ENCODE data around the gene BRCA1.
"Not testable (repeated sequence)": the region's sequence is repeated elsewhere in the genome, so short reads cannot be mapped to it uniquely, and the experiment has no call there.

The BRCA1 gene

DNA sequence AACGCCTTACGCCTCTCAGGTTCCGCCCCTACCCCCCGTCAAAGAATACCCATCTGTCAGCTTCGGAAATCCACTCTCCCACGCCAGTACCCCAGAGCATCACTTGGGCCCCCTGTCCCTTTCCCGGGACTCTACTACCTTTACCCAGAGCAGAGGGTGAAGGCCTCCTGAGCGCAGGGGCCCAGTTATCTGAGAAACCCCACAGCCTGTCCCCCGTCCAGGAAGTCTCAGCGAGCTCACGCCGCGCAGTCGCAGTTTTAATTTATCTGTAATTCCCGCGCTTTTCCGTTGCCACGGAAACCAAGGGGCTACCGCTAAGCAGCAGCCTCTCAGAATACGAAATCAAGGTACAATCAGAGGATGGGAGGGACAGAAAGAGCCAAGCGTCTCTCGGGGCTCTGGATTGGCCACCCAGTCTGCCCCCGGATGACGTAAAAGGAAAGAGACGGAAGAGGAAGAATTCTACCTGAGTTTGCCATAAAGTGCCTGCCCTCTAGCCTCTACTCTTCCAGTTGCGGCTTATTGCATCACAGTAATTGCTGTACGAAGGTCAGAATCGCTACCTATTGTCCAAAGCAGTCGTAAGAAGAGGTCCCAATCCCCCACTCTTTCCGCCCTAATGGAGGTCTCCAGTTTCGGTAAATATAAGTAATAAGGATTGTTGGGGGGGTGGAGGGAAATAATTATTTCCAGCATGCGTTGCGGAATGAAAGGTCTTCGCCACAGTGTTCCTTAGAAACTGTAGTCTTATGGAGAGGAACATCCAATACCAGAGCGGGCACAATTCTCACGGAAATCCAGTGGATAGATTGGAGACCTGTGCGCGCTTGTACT is at the start of gene BRCA1:
BRCA1 (minus strand) TSS at position 232 of the 834 bp plus-strand sequence. CDS start 1,268 bp downstream, outside the sequence.
- DNase-seq = peak; percentile 91

DNA sequence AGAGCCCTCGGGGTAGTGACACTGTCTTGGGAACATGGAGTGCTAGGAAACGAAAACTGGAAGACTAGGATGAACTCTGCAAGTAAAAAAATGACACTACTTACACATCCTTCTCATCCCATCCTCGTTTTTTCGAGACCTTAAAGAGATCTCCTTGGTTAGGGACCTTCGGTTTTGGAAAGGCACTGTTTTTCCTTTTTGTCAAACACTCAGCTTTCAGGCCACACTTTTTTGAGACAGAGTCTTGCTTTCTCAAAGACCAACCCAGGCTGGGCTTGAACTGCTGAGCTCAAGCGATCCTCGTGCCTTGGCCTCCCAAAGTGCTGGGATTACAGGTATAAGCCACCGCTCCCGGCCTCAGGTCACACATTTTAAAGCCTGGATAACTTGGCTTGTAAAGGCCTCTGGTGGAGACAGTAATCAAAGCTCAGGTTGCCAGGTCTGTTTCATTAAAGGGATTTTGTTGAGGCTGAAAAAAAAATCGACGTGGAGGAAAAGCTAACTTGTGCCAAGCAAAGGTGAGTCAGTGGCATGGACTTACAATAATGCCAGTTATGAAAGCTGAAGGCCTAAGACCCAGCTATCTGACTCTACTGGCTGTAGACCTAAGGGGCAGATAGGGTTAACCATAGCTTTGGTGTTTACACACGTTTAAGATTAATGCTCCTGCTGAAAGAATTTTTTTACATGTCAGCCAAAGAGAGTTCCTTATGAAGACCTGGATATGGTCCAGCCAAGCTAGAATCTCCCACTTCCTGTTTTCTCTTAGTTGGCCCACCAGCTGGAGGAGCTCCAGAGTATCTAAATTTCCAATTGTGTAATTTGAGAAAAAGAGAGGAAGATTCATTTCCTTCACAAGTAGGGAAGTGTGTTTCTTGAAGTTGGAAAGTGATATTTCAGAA is 46.7 kb upstream of the BRCA1 start:
- no peak for DNase-seq

DNA sequence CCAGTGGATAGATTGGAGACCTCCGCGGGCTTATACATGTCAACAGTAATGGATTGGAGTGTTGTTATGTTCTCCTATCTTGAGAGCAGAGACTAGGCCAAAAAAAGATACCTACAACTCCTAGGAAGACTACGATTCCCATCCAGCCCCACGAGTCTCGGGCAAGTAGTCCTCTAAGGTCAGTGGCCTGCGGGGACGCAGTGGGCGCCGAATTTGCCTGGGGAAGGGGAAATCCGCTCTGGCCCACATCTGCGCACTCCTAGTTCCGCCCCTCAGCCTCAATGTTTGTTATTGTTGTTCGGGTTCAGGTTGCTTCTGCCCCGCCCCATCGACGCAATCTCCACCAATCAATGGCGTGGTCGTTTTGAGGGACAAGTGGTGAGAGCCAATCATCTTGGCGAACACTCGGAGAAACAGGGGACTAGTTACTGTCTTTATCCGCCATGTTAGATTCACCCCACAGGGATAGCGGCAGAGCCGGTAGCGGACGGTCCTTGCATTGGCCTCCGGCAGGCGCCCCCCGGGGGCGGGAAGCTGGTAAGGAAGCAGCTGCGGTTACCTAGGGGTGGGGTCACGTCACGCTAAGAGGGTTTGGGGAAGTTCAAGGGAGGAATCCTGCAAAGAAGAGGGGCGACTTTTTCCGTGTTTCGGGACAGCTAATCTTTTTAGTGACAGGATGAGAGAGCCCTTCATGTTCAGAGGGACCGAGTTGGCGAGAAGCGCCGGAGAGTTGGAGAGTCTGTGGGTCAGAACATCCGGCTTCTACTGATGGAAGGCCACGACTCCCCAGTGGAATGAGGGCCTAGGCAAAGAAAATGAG is 45.8 kb upstream of the BRCA1 start, which contains the start of gene NBR1:
NBR1 (plus strand) TSS at position 449 of the 820 bp plus-strand sequence. CDS start 4,586 bp downstream, outside the sequence.
- peak; percentile 92 for DNase-seq

DNA sequence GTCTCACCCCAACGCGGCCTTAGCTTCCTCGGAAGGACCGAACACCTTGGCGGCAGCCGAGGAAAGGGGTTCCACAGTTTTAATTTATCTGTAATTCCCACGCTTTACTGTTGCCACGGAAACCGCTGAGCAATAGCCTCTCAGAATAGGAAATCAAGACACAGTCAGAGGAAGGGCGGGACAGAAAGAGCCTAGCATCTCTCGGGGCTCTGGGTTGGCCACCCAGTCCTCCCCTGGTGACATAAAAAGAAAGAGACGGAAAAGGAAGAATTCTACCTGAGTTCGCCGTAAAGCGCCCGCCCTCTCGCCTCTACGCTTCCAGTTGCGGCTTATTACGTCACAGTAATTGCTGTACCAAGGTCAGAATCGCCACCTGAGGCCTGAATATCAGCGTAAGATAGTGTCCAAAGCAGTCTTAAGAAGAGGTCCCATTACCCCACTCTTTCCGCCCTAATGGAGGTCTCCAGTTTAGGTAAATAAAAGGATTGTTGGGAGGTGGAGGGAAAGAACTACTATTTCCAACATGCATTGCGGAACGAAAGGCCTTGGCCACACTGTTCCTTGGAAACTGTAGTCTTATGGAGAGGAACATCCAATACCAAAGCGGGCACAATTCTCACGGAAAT is 45.1 kb upstream of the BRCA1 start:
- peak; percentile 88 for DNase-seq

DNA sequence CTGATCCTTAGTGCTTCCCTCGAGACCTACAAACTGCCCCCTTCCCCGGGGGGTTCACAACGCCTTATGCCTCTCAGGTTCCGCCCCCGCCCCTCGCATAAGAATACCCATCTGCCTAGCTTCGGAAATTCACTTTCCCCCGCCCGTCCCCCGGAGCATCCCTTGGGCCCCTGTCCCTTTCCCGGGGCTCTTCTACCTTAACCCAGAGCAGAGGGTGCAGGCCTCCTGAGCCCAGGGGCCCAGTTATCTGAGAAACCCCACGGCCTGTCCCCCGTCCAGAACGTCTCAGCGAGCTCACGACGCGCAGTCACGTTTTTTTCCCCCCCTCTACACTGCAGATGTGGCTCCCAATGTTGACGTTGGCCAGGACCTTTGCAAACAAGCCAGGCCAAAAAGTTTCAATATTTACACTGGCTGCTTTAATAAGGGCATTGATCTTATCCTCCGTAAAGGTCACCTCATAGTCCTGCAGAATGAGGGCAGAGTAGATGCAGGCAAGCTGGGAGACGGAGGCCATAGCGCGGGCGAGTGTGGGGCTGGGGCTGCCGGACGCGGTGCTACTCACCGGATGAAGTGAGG is 44.5 kb upstream of the BRCA1 start:
- peak; percentile 16 for DNase-seq

DNA sequence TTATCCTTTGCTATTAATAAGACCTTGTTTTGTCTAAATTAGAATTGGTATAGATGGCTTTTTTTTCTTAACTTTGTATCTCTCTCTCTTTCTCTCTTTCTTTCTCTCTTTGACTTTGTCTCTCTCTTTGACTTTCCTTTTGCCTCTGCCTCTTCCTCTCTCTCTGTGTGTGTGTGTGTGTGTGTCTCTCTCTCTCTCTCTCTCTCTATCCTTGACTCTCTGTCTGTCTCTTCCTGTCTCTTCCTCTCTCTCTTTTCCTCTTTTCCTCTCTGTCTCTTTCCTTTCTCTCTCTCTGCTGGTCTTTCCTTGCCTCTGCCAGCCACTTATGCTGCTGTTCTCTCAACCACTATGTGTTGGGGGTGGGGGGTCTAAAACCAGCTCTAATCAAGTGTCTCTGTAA is 40.8 kb upstream of the BRCA1 start:
- DNase-seq = not testable (repeated sequence)

DNA sequence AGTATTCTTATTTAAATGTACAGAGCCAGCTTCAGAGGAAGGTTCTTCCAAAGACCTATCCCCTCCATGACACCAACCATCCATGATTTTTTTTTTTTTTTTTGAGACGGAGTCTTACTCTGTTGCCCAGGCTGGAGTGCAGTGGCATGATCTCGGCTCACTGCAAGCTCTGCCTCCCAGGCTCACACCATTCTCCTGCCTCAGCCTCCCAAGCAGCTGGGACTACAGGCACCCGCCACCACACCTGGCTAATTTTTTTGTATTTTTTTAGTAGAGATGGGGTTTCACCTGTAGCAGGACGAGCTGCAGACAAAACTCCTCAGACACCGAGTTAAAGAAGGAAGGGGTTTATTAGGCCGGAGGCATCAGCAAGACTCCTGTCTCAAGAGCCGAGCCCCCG is 34.8 kb upstream of the BRCA1 start:
- DNase-seq = not testable (repeated sequence)

DNA sequence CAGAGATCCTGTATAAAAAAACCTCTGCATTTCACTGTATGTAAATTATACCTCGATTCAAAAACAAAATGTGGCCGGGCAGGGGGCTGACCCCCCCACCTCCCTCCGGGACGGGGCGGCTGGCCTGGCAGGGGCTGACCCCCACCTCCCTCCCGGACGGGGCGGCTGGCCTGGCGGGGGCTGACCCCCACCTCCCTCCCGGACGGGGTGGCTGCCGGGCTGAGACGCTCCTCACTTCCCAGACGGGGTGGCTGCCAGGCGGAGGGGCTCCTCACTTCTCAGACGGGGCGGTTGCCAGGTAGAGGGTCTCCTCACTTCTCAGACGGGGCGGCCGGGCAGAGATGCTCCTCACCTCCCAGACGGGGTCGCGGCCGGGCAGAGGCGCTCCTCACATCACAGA is 34.1 kb upstream of the BRCA1 start:
- not testable (repeated sequence) for DNase-seq

DNA sequence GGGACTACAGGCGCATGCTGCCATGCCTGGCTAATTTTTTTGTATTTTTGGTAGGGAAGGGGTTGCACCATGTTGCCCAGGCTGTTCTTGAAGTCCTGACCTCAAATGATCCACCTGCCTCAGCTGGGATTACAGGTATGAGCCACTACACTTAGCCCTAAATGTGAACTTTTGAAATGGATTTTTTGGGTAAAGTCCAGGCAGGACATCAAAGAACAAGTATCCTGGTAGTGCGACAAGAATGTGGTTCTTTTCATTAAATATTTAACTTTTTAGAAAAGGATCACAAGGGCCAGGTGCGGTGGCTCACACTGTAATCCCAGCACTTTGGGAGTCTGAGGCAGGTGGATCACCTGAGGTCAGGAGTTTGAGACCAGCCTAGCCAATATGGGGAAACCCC is 30.5 kb upstream of the BRCA1 start:
- DNase-seq = no peak

DNA sequence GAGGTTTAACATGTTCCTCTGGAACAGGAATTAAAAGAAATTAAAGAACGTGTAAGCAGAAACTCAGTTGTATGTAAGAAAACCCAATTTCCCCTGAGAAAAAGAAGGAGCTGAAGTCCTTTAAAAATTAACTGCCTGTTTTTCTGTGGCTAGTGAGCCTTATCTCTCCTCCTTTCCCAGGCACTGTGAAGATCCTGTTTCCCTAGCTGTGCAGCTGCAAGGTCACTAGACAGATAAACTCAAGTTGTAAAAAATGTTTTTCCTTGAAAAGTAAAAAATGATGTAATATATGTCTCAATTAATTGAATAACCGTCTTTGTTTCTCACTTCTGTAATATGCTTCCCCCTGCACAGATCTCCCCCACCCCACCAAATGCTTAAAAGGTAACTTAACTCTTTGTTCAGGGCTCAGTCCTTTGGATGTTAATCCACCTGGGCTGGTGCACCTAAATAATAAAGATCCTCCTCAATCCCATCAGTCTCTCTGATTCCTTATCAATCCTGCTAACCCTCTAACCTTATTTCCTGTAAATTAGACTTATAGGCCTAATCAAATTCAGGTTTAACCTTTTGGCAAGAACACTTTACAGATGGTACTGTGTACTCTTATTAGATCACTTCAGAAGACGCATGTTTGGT is 28.2 kb upstream of the BRCA1 start:
- DNase-seq = not testable (repeated sequence)

DNA sequence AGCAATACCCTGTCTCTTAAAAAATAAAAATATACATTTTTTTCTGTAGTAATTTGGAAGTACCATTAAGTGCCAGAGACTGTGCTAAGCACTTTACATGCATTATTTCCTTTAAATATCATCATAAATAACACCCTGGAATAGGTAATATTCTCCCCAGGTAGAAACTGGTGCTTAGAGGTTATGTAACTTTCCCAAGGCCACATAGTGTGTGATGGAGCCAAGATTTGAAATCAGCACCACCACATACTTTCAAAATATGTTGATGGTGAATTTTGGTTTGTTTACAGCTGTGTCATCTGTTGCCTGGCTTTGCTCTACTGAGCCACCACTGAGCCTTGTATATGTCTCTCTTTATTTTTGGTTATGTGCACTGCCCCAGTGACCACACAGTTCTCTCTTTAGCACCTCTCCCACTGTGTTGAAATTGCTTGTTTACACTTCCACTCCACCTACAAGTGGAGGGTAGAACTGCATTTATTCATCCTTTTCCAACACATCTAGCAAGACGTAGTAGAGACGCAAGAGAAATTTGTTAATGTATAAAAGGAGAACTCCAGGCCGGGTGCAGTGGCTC is 26.8 kb upstream of the BRCA1 start:
- DNase-seq = no peak

DNA sequence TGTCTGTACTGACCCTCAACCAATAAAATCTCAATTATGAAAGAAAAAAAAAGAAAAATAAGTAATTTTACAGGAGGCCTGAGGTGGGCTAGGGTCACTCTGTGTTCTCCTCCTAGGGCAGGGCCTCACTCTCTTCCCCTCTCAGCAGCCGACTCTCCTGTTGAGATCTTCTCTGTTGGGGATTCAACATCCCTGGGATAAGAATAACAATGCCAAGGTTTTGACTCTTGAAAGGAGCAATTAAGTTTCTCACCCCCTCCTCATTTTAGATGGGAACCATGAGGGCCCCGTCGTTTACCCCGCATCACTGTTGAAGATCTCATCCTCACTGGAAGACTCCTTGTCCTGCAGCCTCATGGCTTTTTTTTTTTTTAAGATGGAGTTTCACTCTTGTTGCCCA is 21.5 kb upstream of the BRCA1 start:
- no peak for DNase-seq

DNA sequence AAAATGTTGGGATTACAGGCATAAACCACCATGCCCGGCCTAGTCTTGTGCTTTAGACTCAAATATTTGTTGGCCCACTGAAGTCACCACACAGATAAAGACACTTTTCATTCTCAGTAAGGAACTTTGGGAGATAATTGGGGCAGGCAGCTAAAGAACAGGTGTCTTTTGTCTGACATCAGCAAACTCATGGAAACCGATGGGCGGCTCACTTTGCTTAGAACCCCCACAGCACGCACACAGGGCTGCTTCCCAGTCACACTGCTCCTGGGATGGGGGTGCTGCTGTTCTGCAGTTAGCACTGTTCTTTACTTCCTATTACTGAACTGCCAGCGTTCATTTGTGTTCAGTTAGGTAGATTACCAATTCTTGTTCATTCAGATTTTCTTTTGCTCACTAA is 18.0 kb upstream of the BRCA1 start:
- no peak for DNase-seq

DNA sequence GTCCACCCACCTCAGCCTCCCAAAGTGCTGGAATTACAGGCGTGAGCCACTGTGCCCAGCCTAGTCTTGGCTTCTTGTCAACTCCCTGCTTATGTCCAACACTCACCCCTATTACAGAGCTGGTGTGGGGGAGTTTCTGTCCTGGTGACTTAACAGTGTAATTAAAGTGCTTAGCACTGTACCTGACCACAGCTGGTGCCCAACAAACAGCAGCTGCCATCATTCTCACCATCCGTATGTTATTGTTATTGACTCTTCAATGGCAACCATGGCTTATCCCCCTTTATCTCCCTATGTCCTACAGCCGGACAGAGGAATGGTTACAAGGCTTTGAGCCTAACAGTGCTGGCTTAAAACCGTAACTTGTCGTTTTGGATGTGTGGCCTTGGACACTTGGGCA is 17.0 kb upstream of the BRCA1 start:
- no peak for DNase-seq

DNA sequence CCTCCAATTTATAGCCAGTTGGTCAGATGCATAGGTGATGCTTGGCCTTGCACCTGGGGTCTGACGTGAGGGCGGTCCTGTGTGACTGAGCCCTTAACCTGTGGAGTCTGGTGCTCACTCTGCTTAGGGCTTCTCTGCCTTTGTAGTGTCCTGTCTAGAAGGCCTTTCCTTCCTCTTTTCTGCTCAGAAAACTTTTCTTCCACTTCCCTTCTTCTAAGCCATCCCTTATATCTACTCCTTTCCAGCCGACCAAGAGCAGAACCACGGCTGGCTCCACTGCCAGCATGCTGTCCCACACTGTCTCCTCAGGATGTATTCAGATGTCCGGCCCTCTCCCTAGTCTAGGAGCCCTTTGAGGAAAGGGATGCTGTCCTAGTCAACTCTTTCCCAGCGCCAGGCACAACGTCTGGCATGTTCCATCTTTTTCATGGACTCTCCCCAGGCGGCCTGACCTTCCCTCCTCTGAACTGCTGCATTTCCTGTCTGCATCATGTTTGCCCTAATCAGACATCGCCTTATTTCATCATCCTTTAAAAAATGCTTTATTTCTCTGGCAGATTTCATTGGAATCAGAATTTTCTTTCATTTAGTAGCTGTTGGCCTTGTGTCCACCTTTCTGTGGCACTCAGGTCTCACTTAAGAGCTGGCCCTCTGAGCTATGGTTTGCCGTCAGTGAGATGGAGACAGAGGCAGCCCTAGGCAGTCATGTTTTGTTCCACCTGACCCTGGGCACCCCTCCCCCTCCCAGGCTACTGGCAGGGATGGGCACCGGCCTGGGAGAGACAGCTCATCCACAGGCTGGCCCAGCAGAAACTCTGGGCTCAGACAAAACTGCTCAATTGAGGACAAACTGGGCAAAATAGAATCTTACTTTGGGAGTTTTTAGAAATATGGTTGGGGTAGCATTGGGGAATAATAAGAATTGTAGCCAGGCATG is 15.5 kb upstream of the BRCA1 start:
- DNase-seq = no peak

DNA sequence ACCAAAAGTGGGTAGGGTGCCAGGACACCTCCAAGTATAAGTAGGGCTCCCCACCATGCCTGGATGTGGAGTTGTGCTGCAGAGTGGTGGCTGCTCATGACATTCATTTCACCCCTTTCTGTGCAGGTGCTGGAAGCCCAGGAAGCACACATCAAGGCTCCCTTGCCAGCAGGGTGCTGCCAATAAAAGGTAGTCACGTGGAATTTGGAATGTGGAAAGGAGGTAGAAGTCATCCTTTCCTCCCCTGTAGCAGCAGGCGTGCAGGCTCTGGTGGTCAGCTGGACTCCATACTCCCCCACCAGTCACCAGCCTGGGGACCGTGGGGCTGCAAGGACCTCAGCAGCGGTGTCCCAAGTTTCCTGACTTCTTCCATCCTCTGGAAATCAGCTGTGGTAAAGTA is 13.4 kb upstream of the BRCA1 start:
- DNase-seq = not testable (repeated sequence)

DNA sequence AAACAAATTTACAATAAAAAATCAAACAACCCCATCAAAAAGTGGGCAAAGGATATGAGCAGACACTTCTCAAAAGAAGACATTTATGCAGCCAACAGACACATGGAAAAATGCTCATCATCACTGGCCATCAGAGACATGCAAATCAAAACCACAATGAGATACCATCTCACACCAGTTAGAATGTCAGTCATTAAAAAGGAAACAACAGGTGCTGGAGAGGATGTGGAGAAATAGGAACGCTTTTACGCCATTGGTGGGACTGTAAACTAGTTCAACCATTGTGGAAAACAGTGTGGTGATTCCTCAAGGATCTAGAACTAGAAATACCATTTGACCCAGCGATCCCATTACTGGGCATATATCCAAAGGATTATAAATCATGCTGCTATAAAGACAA is 11.4 kb upstream of the BRCA1 start:
- not testable (repeated sequence) for DNase-seq

DNA sequence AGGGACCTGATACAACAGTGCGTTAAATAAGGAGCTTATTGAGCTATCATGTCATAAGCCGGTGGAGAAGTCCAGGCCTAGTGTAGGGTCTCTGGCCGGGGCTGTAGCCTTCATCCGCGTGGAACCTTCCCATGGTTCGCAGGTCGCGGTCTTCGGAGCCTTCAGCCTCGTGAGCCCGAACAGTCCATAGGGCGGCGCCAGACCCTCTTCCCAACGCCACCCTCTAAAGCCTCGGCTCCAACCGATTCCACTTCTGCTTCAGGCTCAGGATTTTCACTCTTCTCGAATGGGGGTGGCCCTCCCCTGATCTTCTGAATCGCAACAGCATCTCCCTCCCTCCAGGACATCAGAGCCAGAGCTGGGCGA is 10.3 kb upstream of the BRCA1 start:
- no peak for DNase-seq

DNA sequence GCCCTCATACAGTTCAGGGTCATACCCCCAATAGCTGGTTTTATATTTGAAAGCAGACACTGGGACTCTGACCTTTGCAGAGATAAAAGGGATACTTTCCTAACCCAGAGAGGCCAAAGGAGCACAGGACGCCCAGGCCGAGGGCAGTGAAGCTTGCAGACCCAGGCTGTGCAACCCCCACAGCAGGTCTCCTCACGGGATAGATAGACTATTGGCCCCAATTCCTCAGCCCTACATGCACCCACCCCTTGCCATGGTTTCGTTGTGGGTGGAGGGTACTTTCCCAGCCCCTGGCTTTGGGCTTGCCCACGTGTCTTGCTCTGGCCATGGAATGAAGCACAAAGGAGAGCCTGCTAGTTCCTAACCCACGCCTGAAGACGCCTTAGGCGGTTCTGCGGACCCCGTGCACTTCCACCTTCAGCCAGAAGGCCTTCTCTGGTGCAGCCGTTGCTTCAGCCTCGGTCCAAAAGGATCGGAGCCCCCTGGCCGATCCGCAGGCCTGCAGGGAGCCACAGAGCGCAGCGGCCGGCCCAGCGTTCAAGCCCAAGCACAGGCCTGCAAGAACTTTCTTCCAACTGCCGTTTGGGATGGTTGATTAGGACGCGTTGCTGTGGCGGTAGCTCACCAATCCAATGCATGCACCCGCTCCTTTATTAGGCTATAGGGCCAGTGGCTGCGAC is 9.8 kb upstream of the BRCA1 start:
- no peak for DNase-seq
